Hepatocyte (in vitro differentiated cells): ENCODE data around the gene CLTCL1.

Source experiments
- CTCF ChIP-seq: fragments of 200-600 bp; sonication (generic); IDR thresholded peaks from 2 replicates; pipeline ENCODE4 v1.5.1; 2016; ENCODE audit warnings: antibody characterized with exemption, mild to moderate bottlenecking; ENCODE audit not compliant: poor library complexity
- EZH2 ChIP-seq: fragments of 200-600 bp; sonication (generic); IDR thresholded peaks from 2 replicates; pipeline ENCODE4 v1.6.1; 2016; ENCODE audit warnings: antibody characterized with exemption, mild to moderate bottlenecking, borderline replicate concordance
- EZH2phosphoT487 ChIP-seq: fragments of 200-600 bp; sonication (generic); IDR thresholded peaks from one replicate; pipeline ENCODE4 v1.6.1; 2018; ENCODE audit warnings: antibody characterized with exemption, mild to moderate bottlenecking, low read depth, moderate library complexity; ENCODE audit not compliant: unreplicated experiment, severe bottlenecking

DNA sequence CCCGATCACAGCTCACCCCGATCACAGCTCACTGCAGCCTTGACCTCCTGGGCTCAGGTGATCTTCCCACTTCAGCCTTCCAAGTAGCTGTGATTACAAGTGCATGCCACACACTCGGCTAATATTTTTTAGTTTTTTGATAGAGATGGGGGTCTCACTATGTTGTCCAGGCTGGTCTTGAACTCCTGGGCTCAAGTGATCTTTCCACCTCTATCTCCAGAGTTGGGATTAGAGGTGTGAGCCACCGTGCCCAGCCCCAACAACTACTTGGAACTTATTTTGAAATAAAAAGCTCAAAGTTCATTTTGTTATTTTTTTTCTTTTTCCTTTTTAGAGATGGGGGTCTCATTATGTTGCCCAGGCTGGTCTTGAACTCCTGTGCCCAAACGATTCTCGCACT, 85.2 kb downstream of the CLTCL1 start:
- TF ChIP-seq CTCF, result no peak
- no peak for TF ChIP-seq EZH2
- TF ChIP-seq EZH2phosphoT487, result no peak
